Measurements from ENCODE around the gene SLC15A1.

SLC15A1 gene

GRCh38 chr13:98781905-98782304 is 29.4 kb upstream of the SLC15A1 start:
- no peak for DNase-seq (ENCODE audit: extremely low spot score)
- no peak for TF ChIP-seq CTCF (IDR thresholded peaks at IDR 0.05; ENCODE audit: control extremely low read depth, extremely low read depth, low read depth, missing control alignments)
- ChIA-PET CTCF (no interaction called here), POLR2A (no interaction called here)

GRCh38 chr13:98781470-98781869 is 29.0 kb upstream of the SLC15A1 start:
- DNase-seq (ENCODE audit: extremely low spot score): no peak
- ChIA-PET POLR2A (no interaction called here), CTCF (no interaction called here)
- TF ChIP-seq CTCF (IDR thresholded peaks at IDR 0.05; ENCODE audit: control extremely low read depth, extremely low read depth, low read depth, missing control alignments): no peak

- ChIA-PET POLR2A (no interaction called here), CTCF (no interaction called here)
- no peak for TF ChIP-seq CTCF (IDR thresholded peaks at IDR 0.05; ENCODE audit: control extremely low read depth, extremely low read depth, low read depth, missing control alignments)
- DNase-seq (ENCODE audit: extremely low spot score): no peak
These were observed 28.6 kb upstream of the SLC15A1 start for GRCh38 chr13:98781045-98781444.

GRCh38 chr13:98780451-98780850 is 28.0 kb upstream of the SLC15A1 start:
- CTCF ChIA-PET: no interaction called here
- POLR2A ChIA-PET: no interaction called here
- no peak for DNase-seq (ENCODE audit: extremely low spot score)
- no peak for TF ChIP-seq CTCF (IDR thresholded peaks at IDR 0.05; ENCODE audit: control extremely low read depth, extremely low read depth, low read depth, missing control alignments)

- ChIA-PET CTCF (no interaction called here), POLR2A (no interaction called here)
- no peak for DNase-seq (ENCODE audit: extremely low spot score)
- no peak for TF ChIP-seq CTCF (IDR thresholded peaks at IDR 0.05; ENCODE audit: control extremely low read depth, extremely low read depth, low read depth, missing control alignments)
These were observed 27.2 kb upstream of the SLC15A1 start for GRCh38 chr13:98779695-98780094.

- ChIA-PET POLR2A (no interaction called here), CTCF (no interaction called here)
- DNase-seq (ENCODE audit: extremely low spot score): no peak
- no peak for TF ChIP-seq CTCF (IDR thresholded peaks at IDR 0.05; ENCODE audit: control extremely low read depth, extremely low read depth, low read depth, missing control alignments)
These were observed 26.3 kb upstream of the SLC15A1 start for GRCh38 chr13:98778749-98779148.

- DNase-seq (ENCODE audit: extremely low spot score): no peak
- TF ChIP-seq CTCF (IDR thresholded peaks at IDR 0.05; ENCODE audit: control extremely low read depth, extremely low read depth, low read depth, missing control alignments): no peak
- ChIA-PET POLR2A (no interaction called here), CTCF (no interaction called here)
These were observed 24.2 kb upstream of the SLC15A1 start for GRCh38 chr13:98776644-98777043.
